GM18909 (cell line): ENCODE data around the gene PDE9A.

Experiments
- ATAC-seq: cut with Tn5 transposase; IDR thresholded peaks from one replicate; pipeline ENCODE4 v1.9.1; 2021; ENCODE audit warnings: mild to moderate bottlenecking; ENCODE audit not compliant: unreplicated experiment, poor library complexity

Gene PDE9A

GRCh38 chr21:42641311-42642218 is 11.9 kb upstream of the PDE9A start:
- ATAC-seq: no peak

DNA sequence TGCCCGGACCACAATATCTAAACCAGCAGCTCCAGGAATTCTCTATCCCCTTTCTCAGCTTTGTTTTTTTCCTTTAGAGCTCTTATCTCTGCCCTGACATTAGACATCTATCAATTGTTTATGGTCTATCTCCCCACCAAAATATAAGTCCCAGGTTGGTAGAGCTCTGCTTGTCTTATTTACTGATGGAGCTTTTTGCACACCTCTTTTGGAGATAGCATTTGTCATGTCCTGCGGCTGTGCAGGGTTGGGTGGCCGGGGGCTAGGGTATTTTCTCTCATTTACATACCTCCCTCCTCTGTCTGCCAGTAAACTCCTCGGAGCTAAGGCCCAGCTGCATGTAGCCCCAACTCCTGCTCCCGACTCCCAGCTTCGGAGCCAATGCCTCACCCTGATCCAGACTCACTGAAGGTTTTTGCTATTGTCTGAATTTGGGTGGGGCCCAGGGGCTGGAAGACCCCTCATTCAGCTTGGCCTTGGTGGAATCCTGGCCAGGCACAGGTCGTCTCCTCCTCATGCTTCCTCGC is 11.1 kb upstream of the PDE9A start:
- no peak for ATAC-seq

GRCh38 chr21:42644223-42645208 is 8.9 kb upstream of the PDE9A start:
- no peak for ATAC-seq

DNA sequence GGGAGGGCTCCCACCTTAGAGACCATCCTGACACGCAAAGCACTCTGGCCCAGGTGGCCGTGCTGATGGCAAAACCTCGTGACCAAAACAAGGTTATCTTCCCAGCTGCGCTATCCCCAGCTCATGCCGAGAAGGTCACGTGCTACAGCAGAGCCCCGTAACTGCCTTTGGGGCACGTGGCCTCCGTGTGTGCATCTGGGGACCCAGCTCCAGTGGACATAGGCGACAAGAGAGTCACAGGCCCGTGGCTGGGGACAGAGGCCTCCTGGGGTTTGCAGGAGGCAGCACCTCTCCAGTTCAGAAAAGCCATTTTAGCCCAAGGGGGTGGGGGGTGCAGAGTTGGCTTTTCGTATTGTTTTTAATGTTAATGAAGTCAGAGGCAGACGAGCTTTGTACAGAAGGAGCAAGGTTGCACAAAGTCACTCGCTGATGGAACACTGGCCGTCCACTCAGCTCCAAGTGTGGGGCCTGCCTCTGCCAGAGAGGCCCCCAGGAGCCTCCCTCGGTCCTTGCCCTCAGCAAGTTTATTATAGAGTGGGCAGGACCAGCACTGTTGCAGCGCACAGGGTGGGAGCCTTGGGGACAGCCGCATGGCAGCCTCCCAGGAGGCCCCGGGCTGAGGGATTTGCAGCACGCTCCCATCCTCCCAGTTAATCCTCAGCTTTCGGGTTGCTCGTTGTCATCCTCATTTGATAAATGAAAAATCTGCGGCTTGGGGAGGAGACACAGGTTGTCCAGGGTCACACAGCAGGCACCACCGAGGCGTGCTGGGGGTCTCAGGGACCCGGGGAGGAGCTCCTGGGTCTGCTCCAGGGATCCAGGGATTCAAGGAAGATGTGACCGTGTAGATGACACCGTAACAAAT is 8.0 kb upstream of the PDE9A start:
- ATAC-seq: no peak

DNA sequence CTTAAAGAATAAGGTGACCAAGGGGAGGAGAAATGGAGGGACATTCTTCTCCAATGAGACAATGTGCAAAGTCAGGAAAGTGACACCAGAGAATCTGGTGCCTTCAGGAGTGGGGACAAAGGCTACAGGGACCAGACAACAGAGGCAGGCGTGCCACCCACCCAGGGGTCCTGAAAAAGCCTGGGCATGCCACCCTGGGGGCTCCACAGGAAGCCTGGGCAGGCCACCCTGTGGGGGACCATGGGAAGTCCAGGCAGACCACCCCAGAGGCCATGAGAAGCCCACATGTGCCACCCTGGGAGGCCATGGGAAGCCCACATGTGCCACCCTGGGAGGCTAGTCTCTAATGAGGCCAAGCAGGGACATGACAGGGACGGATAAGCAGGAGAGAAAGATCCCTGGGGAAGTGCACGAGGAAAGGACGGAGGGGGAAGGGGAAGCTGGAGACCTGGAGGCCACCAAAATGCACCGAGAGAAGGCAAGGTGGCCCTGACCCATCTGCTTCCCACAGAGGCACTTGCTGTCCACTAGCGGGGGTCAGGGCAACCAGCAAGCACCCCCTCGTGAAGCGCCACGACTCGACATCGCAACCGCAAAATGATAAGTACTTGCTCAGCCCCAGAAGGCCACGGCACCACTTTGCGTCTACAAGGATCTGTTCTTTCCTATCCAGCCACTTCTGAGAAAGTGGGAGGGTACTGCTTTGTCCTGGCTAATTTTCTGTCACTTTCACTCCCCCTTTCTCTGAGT is 7.2 kb upstream of the PDE9A start:
- ATAC-seq: no peak

DNA sequence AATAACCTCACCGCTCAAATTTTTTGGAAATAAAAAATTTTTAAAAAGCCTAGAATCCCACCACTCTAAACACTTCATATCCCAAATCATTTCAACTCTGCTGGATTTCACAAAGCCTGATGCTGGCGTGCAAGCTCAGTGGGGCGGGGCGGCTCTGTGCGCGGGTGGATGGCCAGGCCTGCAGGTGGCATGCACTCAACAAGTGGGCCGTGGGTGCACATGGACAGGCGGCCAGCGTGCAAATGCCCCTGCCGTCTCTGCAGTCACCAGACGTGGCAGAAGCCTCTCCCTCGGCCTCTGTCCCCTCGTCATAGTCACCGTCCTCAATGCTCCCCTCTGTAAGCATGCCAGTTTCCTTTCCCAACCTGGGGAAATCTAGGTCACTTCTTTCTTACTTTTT is 6.6 kb upstream of the PDE9A start:
- ATAC-seq: no peak

- ATAC-seq: no peak
Observed at GRCh38 chr21:42648606-42649005, 4.8 kb upstream of the PDE9A start.

- no peak for ATAC-seq
Observed at GRCh38 chr21:42649122-42650032, 4.0 kb upstream of the PDE9A start.

DNA sequence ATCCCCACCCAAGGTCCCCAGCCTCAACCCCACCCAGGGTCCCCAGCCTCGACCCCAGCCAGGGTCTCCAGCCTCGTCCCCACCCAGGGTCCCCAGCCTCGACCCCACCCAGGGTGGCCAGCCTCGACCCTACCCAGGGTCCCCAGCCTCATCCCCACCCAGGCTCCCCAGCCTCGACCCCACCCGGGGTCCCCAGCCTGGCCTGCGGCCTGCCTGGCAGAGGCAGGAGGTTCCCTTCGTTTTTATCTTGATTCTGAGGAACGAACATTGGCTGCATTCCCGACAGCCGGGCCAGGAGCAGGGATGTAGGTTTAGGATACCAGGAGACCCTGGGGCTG is 3.4 kb upstream of the PDE9A start:
- no peak for ATAC-seq

DNA sequence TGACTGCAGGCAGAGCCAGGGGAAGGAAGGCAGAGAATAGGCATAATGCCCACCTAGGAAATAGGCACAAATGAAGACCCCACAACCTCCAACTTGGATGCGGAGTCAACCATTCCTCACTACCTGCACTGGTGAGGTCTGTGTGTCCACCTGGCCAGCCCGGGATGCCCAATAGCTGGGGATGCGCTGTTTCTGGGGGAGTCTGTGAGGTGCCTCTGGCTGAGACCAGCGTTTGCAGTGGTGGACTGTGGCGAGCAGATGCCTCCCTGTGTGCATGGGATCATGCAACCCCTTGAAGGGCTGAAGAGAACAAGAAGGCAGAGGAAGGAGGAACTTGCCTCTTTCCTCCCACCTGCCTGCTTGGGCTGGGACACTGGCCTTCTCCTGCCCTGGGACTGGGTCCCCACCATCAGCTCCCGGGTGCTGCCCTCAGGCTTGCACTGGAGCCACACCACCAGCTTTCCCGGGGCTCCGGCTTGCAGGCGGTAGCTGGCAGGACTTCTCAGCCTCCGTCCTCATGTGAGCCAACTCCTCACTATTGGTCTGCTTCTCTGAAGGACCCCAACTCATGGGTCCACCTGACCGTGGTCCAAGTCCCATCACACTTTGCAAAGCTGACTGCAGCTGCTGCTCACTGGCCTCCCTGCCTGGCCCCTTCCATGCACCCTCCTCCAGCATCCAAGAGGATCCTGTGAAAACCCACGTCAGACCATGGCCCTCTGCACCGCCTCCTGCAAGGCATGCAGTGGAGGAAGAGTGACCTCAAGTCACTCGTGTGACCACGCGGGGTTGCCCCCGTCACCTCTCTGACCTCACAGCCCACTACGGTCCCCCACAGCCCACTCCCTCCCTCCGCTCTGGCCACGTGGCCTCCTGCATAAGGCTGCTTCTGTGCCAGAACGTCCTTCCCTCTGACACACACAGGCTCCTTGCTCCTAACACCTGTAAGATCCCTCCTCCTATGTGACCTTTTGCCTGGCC is 2.7 kb upstream of the PDE9A start:
- no peak for ATAC-seq

DNA sequence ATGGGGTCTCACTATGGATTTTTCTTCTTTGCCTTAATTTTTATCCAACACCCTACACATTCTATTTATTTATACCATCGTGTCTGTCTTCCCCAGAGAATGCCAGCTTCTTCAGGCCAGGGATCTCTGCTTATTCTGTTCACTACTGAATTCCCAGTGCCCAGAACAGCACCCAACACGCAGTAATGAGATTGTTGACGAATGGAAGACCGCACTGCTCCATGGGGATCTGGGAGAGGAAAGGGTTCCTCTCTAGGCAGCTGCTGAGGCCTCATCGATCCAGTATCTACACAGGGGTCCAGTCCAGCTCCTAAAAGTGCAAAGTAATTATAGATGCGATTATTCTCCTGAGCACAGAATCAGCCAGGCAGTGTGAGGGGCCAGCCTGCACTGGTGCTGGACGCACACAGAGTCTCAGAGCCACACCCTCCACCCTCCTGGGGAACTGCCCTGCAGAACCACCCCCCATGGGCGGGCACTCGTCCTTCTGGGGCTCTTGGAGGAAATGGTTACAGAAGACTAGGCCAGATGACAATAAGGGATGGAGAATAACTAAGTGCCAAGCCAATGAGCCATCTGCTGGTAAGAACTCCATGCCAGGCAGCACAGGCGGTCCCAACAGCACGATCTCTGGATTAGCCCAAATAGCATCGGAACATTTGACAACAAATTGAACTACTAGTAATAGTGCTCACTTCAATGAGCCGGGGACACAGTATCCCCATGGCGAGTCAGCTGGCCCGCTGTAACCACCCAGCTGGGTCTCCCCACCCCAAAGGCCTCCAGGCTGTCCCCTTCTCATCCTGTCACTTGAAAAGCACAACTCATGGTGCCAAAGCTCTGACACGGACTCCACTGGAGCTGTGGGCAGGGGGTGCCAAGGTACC is 1.7 kb upstream of the PDE9A start:
- ATAC-seq: no peak

GRCh38 chr21:42652527-42653230 is 742 bp upstream of the PDE9A start:
- ATAC-seq: no peak

DNA sequence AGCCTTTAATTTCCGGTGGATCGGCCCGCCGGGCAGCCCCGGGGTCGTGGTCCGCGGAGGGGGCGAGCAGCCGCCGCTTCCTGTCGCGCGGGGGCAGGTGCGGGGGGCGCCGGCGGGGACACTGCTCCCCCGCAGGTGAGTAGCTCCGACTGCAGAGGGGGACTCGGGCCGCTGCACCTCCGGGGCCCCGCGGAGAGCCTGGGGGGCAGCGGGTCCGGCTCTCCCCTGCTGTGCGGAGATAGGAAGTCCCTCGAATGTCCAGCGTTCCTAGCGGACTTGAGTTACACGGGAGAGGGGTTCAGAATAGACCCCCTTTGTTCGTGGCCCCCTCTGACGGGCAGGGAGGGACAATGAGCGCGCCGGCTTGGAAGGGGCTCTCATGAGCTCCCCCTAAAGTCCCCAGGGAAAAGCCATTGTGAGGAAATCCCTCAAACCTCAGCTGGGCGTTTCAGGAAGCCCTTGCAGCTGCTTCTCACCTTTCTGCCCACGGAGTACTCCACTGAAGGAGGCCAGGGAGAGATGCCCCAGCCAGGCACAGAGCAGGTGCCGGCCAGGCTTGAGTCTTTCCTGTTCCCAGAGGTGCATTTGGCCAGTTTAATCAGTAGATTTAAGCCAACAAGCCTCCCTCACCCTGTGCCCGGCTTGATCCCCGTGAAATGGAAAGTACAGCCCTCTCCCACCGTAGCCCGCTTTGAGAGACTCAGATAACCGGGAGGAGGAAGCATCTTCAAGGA is 925 bp downstream of the PDE9A start:
- ATAC-seq: no peak

- no peak for ATAC-seq
Observed at GRCh38 chr21:42654913-42655795, 1.7 kb downstream of the PDE9A start.
